Measurements from ENCODE around the gene TRABD. TPM values are rescaled to one million over a fixed set of nuclear protein-coding genes. Genes with fewer than 3 reads are reported as not detected.

The TRABD gene
- polyA plus RNA-seq, 1 donor from 2014 or later: 31.8 TPM

DNA sequence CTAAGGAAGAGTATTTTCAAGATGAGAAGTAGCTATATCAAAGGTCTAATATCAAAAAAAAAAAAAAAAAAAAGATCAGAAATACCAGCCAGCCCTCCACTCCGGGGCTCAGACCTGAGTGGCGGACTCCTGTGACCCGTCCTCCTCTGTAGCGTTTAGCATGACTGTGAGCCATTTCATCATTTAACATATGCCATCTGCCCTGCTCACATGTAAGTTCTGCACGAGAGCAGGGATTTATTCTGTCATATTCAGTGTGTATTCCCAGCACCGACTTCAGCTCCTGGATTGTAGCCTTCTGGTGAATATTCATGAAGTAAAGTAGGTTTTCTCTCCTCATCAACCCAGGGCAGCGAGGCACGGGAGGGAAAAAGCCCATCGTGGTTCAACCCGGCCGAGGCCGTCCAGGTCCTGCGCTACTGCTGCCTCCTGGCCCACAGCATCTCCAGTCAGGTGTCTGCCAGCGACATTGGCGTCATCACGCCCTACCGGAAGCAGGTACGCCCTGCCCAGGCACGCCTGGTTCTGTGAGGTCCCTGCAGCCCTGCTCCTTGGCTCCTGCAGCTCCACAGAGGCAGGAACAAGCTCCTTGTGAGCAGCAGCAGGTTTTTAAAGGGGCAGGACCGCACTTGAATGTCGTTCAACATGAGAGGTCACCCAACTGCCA, 27.9 kb upstream of the TRABD start:
- no peak overlapping the region for H3K27ac ChIP-seq (ENCODE audit: low read length)
- H3K9ac ChIP-seq (ENCODE audit: low read length): no peak overlapping the region
- no peaks in the 10 kb centered on the region for H3K9me3 ChIP-seq (ENCODE audit: low read length)
- no peaks in the 10 kb centered on the region for H3K9me2 ChIP-seq (ENCODE audit: insufficient read depth, low read length)
- no peaks in the 10 kb centered on the region for H3K79me2 ChIP-seq (replicated peaks; ENCODE audit: insufficient read depth, low read length)
- H3K4me2 ChIP-seq (ENCODE audit: low read length): no peak overlapping the region
- H2AFZ ChIP-seq (ENCODE audit: low read depth, low read length): no peak overlapping the region
- no peak overlapping the region for H3K4me3 ChIP-seq (ENCODE audit: low read length)
- H4K20me1 ChIP-seq (ENCODE audit: insufficient read depth): no peaks in the 10 kb centered on the region
- H3K27me3 ChIP-seq (ENCODE audit: insufficient read depth, low read depth, low read length): no peaks in the 10 kb centered on the region
- TF ChIP-seq MXI1 (conservative IDR thresholded peaks at IDR 0.05; ENCODE audit: poor library complexity, severe bottlenecking) (no peak), POLR2AphosphoS5 (IDR thresholded peaks at IDR 0.05) (no peak), EZH2 (IDR thresholded peaks at IDR 0.05; ENCODE audit: borderline replicate concordance, insufficient read depth, low read length, poor library complexity, severe bottlenecking) (no peak), TAF1 (IDR thresholded peaks at IDR 0.05; ENCODE audit: low read depth) (no peak), EP300 (conservative IDR thresholded peaks at IDR 0.05; ENCODE audit: poor library complexity, severe bottlenecking) (no peak)
- H3K36me3 ChIP-seq (ENCODE audit: insufficient read depth, low read length): no peaks in the 10 kb centered on the region
- no peaks in the 10 kb centered on the region for H3F3A ChIP-seq (ENCODE audit: insufficient read depth, low read length, poor library complexity, severe bottlenecking)

GRCh38 chr22:50160947-50161346, 24.8 kb upstream of the TRABD start:
- no peaks in the 10 kb centered on the region for H3K79me2 ChIP-seq (replicated peaks; ENCODE audit: insufficient read depth, low read length)
- no peak overlapping the region for H3K27ac ChIP-seq (ENCODE audit: low read length)
- no peak overlapping the region for H3K4me3 ChIP-seq (ENCODE audit: low read length)
- no peaks in the 10 kb centered on the region for H3K9me3 ChIP-seq (ENCODE audit: low read length)
- H3K27me3 ChIP-seq (ENCODE audit: insufficient read depth, low read depth, low read length): no peaks in the 10 kb centered on the region
- TF ChIP-seq MXI1 (conservative IDR thresholded peaks at IDR 0.05; ENCODE audit: poor library complexity, severe bottlenecking) (no peak), EZH2 (IDR thresholded peaks at IDR 0.05; ENCODE audit: borderline replicate concordance, insufficient read depth, low read length, poor library complexity, severe bottlenecking) (no peak), TAF1 (IDR thresholded peaks at IDR 0.05; ENCODE audit: low read depth) (no peak), POLR2AphosphoS5 (IDR thresholded peaks at IDR 0.05) (no peak), SMC3 (conservative IDR thresholded peaks at IDR 0.05; ENCODE audit: poor library complexity) (no peak)
- TF ChIP-seq, protein P1, sequence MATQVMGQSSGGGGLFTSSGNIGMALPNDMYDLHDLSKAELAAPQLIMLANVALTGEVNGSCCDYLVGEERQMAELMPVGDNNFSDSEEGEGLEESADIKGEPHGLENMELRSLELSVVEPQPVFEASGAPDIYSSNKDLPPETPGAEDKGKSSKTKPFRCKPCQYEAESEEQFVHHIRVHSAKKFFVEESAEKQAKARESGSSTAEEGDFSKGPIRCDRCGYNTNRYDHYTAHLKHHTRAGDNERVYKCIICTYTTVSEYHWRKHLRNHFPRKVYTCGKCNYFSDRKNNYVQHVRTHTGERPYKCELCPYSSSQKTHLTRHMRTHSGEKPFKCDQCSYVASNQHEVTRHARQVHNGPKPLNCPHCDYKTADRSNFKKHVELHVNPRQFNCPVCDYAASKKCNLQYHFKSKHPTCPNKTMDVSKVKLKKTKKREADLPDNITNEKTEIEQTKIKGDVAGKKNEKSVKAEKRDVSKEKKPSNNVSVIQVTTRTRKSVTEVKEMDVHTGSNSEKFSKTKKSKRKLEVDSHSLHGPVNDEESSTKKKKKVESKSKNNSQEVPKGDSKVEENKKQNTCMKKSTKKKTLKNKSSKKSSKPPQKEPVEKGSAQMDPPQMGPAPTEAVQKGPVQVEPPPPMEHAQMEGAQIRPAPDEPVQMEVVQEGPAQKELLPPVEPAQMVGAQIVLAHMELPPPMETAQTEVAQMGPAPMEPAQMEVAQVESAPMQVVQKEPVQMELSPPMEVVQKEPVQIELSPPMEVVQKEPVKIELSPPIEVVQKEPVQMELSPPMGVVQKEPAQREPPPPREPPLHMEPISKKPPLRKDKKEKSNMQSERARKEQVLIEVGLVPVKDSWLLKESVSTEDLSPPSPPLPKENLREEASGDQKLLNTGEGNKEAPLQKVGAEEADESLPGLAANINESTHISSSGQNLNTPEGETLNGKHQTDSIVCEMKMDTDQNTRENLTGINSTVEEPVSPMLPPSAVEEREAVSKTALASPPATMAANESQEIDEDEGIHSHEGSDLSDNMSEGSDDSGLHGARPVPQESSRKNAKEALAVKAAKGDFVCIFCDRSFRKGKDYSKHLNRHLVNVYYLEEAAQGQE (IDR thresholded peaks at IDR 0.05; ENCODE audit: borderline replicate concordance): no peak
- TF ChIP-seq, protein P2, sequence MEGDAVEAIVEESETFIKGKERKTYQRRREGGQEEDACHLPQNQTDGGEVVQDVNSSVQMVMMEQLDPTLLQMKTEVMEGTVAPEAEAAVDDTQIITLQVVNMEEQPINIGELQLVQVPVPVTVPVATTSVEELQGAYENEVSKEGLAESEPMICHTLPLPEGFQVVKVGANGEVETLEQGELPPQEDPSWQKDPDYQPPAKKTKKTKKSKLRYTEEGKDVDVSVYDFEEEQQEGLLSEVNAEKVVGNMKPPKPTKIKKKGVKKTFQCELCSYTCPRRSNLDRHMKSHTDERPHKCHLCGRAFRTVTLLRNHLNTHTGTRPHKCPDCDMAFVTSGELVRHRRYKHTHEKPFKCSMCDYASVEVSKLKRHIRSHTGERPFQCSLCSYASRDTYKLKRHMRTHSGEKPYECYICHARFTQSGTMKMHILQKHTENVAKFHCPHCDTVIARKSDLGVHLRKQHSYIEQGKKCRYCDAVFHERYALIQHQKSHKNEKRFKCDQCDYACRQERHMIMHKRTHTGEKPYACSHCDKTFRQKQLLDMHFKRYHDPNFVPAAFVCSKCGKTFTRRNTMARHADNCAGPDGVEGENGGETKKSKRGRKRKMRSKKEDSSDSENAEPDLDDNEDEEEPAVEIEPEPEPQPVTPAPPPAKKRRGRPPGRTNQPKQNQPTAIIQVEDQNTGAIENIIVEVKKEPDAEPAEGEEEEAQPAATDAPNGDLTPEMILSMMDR (IDR thresholded peaks at IDR 0.05; ENCODE audit: poor library complexity, severe bottlenecking): no peak
- H3K9me2 ChIP-seq (ENCODE audit: insufficient read depth, low read length): no peaks in the 10 kb centered on the region
- no peaks in the 10 kb centered on the region for H3K36me3 ChIP-seq (ENCODE audit: insufficient read depth, low read length)
- no peak overlapping the region for H2AFZ ChIP-seq (ENCODE audit: low read depth, low read length)
- no peaks in the 10 kb centered on the region for H3F3A ChIP-seq (ENCODE audit: insufficient read depth, low read length, poor library complexity, severe bottlenecking)
- no peak overlapping the region for H3K4me2 ChIP-seq (ENCODE audit: low read length)
- H3K9ac ChIP-seq (ENCODE audit: low read length): no peak overlapping the region
- H4K20me1 ChIP-seq (ENCODE audit: insufficient read depth): no peaks in the 10 kb centered on the region

Measured in neural cell (in vitro differentiated cells).